Osteoblast (primary cell): Measurements from ENCODE around the gene ELAVL2. TPM values are rescaled to one million over a fixed set of nuclear protein-coding genes. Genes with fewer than 3 reads are reported as not detected.

Experiments
- DNase-seq: peaks from one replicate; pipeline ENCODE4 v3.0.0; 2011; ENCODE audit warnings: low spot score, mixed read lengths; ENCODE audit not compliant: insufficient read length; ENCODE audit errors: missing footprints
- H2AFZ ChIP-seq: 2 replicates; pipeline ENCODE4 v1.6.0; 2011; ENCODE audit warnings: mild to moderate bottlenecking, low read length
- H3K27ac ChIP-seq: 2 replicates; pipeline ENCODE4 v1.5.1; 2011; ENCODE audit warnings: mild to moderate bottlenecking, low read depth, low read length, moderate library complexity
- H3K27me3 ChIP-seq: 2 replicates; pipeline ENCODE4 v1.6.0; 2012; ENCODE audit warnings: mild to moderate bottlenecking, control low read depth, inconsistent platforms, low read length, moderate library complexity; ENCODE audit not compliant: insufficient read depth
- H3K36me3 ChIP-seq: 2 replicates; pipeline ENCODE4 v1.5.1; 2011; ENCODE audit warnings: mild to moderate bottlenecking, low read length, control low read depth, moderate library complexity; ENCODE audit not compliant: insufficient read depth
- H3K4me1 ChIP-seq: 2 replicates; pipeline ENCODE4 v1.5.1; 2011; ENCODE audit warnings: mild to moderate bottlenecking, low read length, control low read depth, moderate library complexity; ENCODE audit not compliant: insufficient read depth
- H3K4me2 ChIP-seq: 2 replicates; pipeline ENCODE4 v1.6.0; 2011; ENCODE audit warnings: mild to moderate bottlenecking, low read length; ENCODE audit not compliant: insufficient read depth
- H3K4me3 ChIP-seq: fragments of 200-600 bp; sonication (generic); 3 replicates; pipeline ENCODE4 v1.5.1; 2012; ENCODE audit warnings: mild to moderate bottlenecking, low read length, inconsistent platforms; ENCODE audit not compliant: insufficient read depth
- H3K79me2 ChIP-seq: 2 replicates; pipeline ENCODE4 v1.6.0; 2012; ENCODE audit warnings: mild to moderate bottlenecking, low read length, control low read depth, inconsistent platforms; ENCODE audit not compliant: insufficient read depth
- H3K9me3 ChIP-seq: 2 replicates; pipeline ENCODE4 v1.5.1; 2011; ENCODE audit warnings: low read depth, low read length, control low read depth
- H4K20me1 ChIP-seq: 2 replicates; pipeline ENCODE4 v1.6.0; 2012; ENCODE audit warnings: mild to moderate bottlenecking, low read length, control low read depth; ENCODE audit not compliant: insufficient read depth
- CTCF ChIP-seq: IDR thresholded peaks from 2 replicates; pipeline ENCODE4 v1.5.1; 2011; ENCODE audit warnings: mild to moderate bottlenecking, low read depth, low read length, moderate library complexity; ENCODE audit errors: extremely low read depth
- total RNA-seq: library from RNA; depleted of rRNA; stranded (reverse); fragments of >200 nt; gene quantifications from 2 replicates; pipeline ENCODE4 v1.2.3, GENCODE V29; 2012

The ELAVL2 gene
- total RNA-seq, 1 donor: 0.36 TPM

- no peaks in the 10 kb centered on the region for H3K4me1 ChIP-seq
- H3K27me3 ChIP-seq: no peaks in the 10 kb centered on the region
- no peaks in the 10 kb centered on the region for H3K36me3 ChIP-seq
- H2AFZ ChIP-seq: no peak overlapping the region
- H4K20me1 ChIP-seq: no peaks in the 10 kb centered on the region
- H3K9me3 ChIP-seq: peaks cover 2% of the 10 kb centered on the region
- H3K27ac ChIP-seq: no peak overlapping the region
- H3K79me2 ChIP-seq: no peaks in the 10 kb centered on the region
- no peak for TF ChIP-seq CTCF
- H3K4me3 ChIP-seq: no peak overlapping the region
- no peak for DNase-seq
- no peak overlapping the region for H3K4me2 ChIP-seq
Measured at GRCh38 chr9:23803216-23803615, 22.8 kb downstream of the ELAVL2 start.

GRCh38 chr9:23801523-23801922, 24.5 kb downstream of the ELAVL2 start:
- no peak for DNase-seq
- no peaks in the 10 kb centered on the region for H4K20me1 ChIP-seq
- no peak overlapping the region for H3K4me2 ChIP-seq
- no peak overlapping the region for H3K27ac ChIP-seq
- H3K79me2 ChIP-seq: no peaks in the 10 kb centered on the region
- H3K36me3 ChIP-seq: no peaks in the 10 kb centered on the region
- TF ChIP-seq CTCF: no peak
- no peak overlapping the region for H3K4me3 ChIP-seq
- no peaks in the 10 kb centered on the region for H3K4me1 ChIP-seq
- H3K27me3 ChIP-seq: no peaks in the 10 kb centered on the region
- H2AFZ ChIP-seq: no peak overlapping the region
- peaks cover 4% of the 10 kb centered on the region for H3K9me3 ChIP-seq

GRCh38 chr9:23799521-23799920, 26.5 kb downstream of the ELAVL2 start:
- Histone ChIP-seq H2AFZ (no peak overlapping the region), H3K36me3 (no peaks in the 10 kb centered on the region), H3K9me3 (peaks cover 4% of the 10 kb centered on the region), H3K79me2 (no peaks in the 10 kb centered on the region), H3K4me1 (no peaks in the 10 kb centered on the region), H3K4me3 (no peak overlapping the region), H3K27ac (no peak overlapping the region), H3K27me3 (no peaks in the 10 kb centered on the region), H3K4me2 (no peak overlapping the region), H4K20me1 (no peaks in the 10 kb centered on the region)
- no peak for DNase-seq
- TF ChIP-seq CTCF: no peak

- Histone ChIP-seq H3K9me3 (peaks cover 6% of the 10 kb centered on the region), H3K4me1 (no peaks in the 10 kb centered on the region), H2AFZ (no peak overlapping the region), H4K20me1 (no peaks in the 10 kb centered on the region), H3K27ac (no peak overlapping the region), H3K4me2 (no peak overlapping the region), H3K4me3 (no peak overlapping the region), H3K79me2 (no peaks in the 10 kb centered on the region), H3K36me3 (no peaks in the 10 kb centered on the region), H3K27me3 (no peaks in the 10 kb centered on the region)
- DNase-seq: no peak
- TF ChIP-seq CTCF: no peak
Measured at GRCh38 chr9:23798325-23798724, 27.7 kb downstream of the ELAVL2 start.
